Measurements from ENCODE around the gene SAV1.

DNA sequence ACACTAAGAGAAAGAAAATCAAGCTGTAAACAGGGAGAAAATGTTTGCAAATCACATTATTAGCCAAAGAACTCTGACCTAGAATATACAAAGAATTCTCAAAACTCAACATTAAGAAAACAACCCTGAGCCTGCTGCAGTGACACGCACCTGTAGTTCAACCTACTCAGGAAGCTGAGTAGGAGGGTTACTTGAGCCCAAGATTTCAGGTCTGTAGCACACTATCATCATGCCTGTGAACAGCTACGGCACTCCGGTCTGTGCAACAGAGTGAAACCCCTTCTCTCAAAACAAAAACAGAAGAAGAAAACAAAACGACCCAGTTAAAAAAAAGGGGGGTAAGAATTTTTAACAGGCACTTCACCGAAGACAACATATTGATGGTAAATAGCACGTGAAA is 20.8 kb downstream of the SAV1 start:
- TF ChIP-seq, protein P1, sequence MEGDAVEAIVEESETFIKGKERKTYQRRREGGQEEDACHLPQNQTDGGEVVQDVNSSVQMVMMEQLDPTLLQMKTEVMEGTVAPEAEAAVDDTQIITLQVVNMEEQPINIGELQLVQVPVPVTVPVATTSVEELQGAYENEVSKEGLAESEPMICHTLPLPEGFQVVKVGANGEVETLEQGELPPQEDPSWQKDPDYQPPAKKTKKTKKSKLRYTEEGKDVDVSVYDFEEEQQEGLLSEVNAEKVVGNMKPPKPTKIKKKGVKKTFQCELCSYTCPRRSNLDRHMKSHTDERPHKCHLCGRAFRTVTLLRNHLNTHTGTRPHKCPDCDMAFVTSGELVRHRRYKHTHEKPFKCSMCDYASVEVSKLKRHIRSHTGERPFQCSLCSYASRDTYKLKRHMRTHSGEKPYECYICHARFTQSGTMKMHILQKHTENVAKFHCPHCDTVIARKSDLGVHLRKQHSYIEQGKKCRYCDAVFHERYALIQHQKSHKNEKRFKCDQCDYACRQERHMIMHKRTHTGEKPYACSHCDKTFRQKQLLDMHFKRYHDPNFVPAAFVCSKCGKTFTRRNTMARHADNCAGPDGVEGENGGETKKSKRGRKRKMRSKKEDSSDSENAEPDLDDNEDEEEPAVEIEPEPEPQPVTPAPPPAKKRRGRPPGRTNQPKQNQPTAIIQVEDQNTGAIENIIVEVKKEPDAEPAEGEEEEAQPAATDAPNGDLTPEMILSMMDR (IDR thresholded peaks at IDR 0.05; ENCODE audit: poor library complexity), result no peak
- TF ChIP-seq EZH2phosphoT487 (IDR thresholded peaks at IDR 0.05; ENCODE audit: low read depth, severe bottlenecking, unreplicated experiment), result no peak

All from hepatocyte (in vitro differentiated cells).